ENCODE data around the gene CACTIN.
A peak's percentile ranks its signal among the peaks of the same experiment; 100 is the strongest.

CACTIN gene

DNA sequence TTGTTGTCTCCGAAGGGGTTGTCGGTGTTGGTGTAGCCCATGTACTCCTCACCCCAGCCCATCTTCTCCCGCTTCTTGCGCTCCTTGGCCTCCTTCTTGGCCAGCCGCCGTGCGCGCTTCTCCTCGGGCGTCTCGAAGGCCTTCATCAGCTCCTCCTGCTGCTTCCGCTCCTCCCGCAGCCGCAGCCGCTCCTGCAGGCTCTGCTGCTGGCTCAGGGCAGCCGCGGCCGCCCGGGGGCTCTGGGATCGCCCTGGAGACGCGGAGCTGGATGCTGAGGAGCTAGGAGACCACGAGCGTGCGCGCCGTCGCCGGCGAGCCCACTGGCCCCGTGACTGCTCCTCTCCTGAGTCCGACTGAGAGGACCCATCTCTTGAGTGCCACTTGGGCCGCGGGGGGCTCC lies 2.9 kb downstream of the CACTIN start:
- DNase-seq, result no peak

DNA sequence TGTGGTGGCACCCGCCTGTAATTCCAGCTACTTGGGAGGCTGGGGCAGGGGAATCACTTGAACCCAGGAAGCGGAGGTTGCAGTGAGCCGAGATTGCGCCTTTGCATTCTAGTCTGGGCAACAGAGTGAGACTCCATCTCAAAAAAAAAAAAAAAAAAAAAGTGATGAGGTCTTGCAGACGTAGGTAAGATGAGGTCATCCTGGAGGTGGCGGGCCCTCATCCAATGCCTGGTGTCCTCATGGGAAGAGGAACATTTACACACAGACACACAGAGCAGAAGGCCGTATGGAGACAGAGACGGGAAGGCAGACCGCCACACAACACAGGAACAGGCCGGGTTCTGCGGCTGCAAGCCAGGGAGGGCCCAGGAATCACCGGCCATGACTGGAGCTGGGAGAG lies 4.4 kb downstream of the CACTIN start:
- no peak for DNase-seq

- DNase-seq, result no peak
These were observed 4.9 kb downstream of the CACTIN start for GRCh38 chr19:3621689-3622088.

DNA sequence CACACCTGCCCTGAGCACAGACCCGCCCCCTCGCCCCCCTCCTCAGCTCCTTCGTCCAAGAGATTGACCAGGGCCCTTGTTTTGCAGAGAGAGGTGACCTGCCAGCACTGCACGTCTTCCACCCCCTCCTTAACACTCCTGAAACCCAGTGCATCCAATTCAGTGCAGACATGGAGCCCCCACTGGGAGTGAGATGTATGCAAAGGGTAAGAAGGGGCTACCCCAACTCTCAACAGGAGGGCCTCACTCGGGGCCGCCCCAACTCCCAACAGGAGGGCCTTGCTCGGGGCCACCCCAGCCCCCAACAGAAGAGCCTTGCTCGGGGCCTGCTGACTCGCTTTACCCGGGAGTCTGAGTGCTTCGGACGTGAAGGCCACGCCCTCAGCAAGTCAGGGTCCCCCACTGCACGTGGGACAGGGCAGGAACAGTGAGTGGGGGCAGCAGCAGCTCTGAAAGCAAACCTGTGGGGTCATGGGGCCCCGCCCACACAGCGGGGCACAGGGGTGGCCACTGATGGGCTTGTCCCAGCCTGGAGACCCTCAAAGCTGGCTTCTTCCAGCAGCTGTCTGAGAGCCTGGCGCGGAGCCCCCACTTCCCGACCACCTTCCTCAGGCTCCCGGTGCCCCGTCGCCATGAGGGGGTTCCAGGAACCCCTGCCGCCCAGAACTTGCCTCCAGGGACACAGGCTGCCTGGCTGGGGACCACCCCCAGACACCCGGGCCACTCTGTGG lies 5.6 kb downstream of the CACTIN start:
- DNase-seq, result no peak

DNA sequence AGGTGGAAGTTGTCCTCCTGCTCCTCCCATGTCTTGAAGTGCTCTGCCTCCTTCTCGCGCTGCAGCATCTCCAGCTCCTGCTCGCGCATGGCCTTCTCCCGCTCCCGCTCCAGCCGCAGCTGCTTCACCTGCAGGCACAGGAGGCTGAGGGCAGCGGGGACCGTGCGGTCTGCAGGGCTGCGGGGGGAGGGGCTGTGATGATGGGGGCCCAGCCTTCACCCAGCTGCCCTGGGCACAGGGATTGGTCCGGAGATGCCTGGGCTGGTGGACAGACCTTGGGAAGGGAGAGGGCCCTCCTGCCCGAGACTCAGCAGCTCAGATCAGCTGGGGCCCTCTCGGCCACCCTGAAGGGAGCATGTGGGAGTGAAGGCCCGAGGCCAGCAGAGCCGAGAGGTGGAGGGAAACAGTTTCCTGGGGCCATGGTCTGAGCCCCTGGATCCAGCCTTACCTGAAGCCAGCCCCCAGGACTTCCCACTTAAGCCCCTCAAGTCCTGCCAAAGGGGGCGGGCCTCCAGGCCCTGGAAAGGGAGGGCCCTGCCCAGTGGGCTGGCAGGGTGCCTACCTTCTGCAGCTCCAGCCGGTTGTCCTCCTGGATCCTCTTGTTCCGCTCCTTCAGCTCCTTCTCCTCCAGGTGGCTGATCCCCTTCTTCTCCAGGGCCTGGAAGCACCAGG lies 6.3 kb downstream of the CACTIN start:
- no peak for DNase-seq

DNA sequence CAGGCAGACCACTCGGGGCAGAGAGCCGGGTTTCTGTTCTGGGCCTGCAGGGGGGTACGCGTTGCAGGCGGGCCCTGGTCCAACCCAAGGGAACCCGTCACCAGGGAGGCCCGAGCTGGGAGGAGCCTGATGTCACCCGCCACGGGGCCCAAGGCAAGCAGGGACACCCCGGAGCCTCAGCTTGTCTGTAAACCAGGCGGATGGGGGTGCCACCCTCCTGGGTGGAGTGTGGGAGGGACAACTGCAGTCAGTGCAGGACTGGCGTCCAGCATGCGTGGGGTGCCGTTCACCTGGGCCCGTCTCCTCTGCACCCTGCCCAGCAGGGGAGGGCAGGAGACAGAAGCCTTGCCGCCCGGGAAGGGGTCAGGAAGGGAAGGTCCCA lies 7.0 kb downstream of the CACTIN start:
- DNase-seq, result no peak

- DNase-seq, result no peak
These were observed 7.6 kb downstream of the CACTIN start for GRCh38 chr19:3618811-3619630.

GRCh38 chr19:3618144-3618810 lies 8.3 kb downstream of the CACTIN start:
- DNase-seq, result peak; percentile 66 to 70

- peak in 1 of 2 donors; percentile 36 for DNase-seq
These were observed 9.1 kb downstream of the CACTIN start for GRCh38 chr19:3617463-3617862.

- no peak for DNase-seq
These were observed 11.0 kb downstream of the CACTIN start for GRCh38 chr19:3615524-3616135.

GRCh38 chr19:3614858-3615505 lies 11.6 kb downstream of the CACTIN start:
- DNase-seq, result no peak

GRCh38 chr19:3613818-3614661 lies 12.6 kb downstream of the CACTIN start:
- DNase-seq, result no peak

DNA sequence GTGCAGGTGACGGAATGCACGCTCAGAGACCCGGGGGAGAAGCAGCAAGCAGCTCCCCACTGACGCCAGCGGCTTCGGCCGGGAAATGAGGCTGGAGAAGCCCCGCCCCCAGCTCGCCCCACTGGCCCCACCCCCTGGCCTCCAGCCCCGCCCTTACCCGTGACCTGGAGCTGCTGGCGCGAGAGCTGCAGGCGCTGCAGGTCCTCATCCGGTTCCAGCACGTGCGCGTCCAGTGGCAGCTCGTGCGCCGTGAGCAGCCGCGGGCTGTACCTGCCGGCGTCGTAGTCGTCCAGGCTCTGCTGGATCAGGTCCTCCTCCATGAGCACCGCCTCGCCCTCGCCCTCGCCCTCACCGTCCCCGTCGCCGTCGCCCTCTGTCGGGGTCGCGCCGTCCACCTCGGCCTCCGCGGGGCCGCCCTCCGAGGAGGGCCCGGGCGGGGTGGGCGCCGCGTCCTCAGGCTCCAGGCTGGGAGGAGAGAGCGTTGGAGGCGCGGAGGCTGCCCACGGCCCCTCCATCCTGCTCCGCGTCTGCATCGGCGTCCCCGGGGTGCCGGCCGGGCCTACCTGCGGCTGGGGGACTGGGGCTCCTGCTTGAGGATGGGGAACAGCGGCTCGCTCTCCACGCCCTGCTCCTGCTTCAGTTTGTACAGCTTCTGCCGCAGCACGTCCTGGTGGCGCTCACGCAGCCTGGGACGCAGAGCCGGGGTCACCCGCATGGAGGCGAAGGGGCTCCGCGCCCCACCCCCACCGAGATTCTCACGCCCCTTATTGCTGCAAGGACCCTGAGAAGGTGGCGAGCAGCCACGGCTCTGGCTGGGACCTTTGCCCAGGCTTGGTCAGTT lies 13.5 kb downstream of the CACTIN start:
- DNase-seq, result no peak

GRCh38 chr19:3612330-3612729 lies 14.3 kb downstream of the CACTIN start:
- no peak for DNase-seq

DNA sequence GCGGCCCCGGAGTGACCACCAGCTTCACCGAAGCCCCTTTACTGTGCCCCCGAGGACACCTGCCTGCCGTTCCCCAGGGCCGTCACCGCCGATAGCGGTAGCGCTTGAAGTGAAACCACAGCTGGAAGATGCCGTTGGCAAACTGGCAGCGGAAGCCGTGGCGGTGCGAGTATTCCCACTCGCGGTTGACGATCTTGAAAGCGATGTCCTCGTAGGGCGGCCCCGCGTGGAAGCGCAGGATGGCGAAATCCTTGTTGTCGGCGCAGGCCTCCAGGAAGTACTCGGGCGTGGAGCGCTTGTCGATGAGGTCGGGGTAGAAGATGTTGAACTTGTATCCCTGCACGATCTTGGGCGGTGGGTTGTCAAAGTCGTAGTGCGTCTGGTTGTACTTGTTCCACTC lies 14.7 kb downstream of the CACTIN start:
- DNase-seq, result no peak

GRCh38 chr19:3610745-3611717 lies 15.6 kb downstream of the CACTIN start:
- no peak for DNase-seq

GRCh38 chr19:3609779-3610719 lies 16.5 kb downstream of the CACTIN start:
- DNase-seq, result no peak
